ENCODE data around the gene PRTFDC1. TPM values are rescaled to one million over a fixed set of nuclear protein-coding genes. Genes with fewer than 3 reads are reported as not detected.
"Not testable (repeated sequence)": the region's sequence is repeated elsewhere in the genome, so short reads cannot be mapped to it uniquely, and the experiment has no call there.

PRTFDC1 gene
- total and polyA plus RNA-seq, 2 donors (not counting 3 experiments of a cell fraction or from before 2014, with no cell fraction given) = 22.0 to 27.0 TPM

- Histone ChIP-seq H3K79me2 (ENCODE audit: control insufficient read depth, insufficient read depth, low read length) (no peaks in the 10 kb centered on the region), H3K9me3 (replicated peaks; ENCODE audit: control insufficient read depth, insufficient read depth, low read length) (no peaks in the 10 kb centered on the region), H3K4me1 (ENCODE audit: control insufficient read depth, extremely low read depth, insufficient read depth, low read length) (peaks cover 12% of the 10 kb centered on the region), H3K36me3 (ENCODE audit: control insufficient read depth in 2 of 2, extremely low read depth in 1 of 2, insufficient read depth in 2 of 2, low read length in 2 of 2) (no peaks in the 10 kb centered on the region), H3K9me1 (replicated peaks; ENCODE audit: control insufficient read depth, extremely low read depth, insufficient read depth, low read length) (no peaks in the 10 kb centered on the region), H2AFZ (ENCODE audit: low read depth, low read length) (no peak overlapping the region), H3K9ac (replicated peaks; ENCODE audit: extremely low read depth, insufficient read depth, low read length) (no peak overlapping the region), H3K4me3 (replicated peaks in 1 of 3; ENCODE audit: insufficient read depth in 1 of 3, low read depth in 1 of 3, low read length in 3 of 3) (no peak overlapping the region), H4K20me1 (replicated peaks; ENCODE audit: control insufficient read depth, extremely low read depth, insufficient read depth, low read length) (no peaks in the 10 kb centered on the region), H3K4me2 (ENCODE audit: insufficient read depth, low read length) (no peak overlapping the region), H3K27ac (ENCODE audit: insufficient read depth, low read depth, low read length) (no peak overlapping the region), H3K27me3 (ENCODE audit: control insufficient read depth in 2 of 2, insufficient read depth in 2 of 2, low read length in 2 of 2) (no peaks in the 10 kb centered on the region)
- FAIRE-seq (no peak), DNase-seq (ENCODE audit: low read depth, low spot score) (no peak)
- ChIA-PET POLR2A (no interaction called here), CTCF (no interaction called here)
- TF ChIP-seq JUN (IDR thresholded peaks at IDR 0.05; ENCODE audit: borderline replicate concordance, insufficient read depth, insufficient read length, low read depth) (no peak), POLR2AphosphoS5 (IDR thresholded peaks at IDR 0.05; ENCODE audit: insufficient read depth, low read depth, low read length) (no peak), CTCF (IDR thresholded peaks at IDR 0.05; ENCODE audit: extremely low read depth in 1 of 2, insufficient read depth in 1 of 2, low read depth in 1 of 2, low read length in 2 of 2) (no peak), POLR2A (IDR thresholded peaks at IDR 0.05; ENCODE audit: low read depth, low read length) (no peak), GATA2 (IDR thresholded peaks at IDR 0.05; ENCODE audit: insufficient read depth, insufficient read length, low read depth, low read length) (no peak), MYC (IDR thresholded peaks at IDR 0.05; ENCODE audit: low read depth, low read length) (no peak), EZH2 (IDR thresholded peaks at IDR 0.05; ENCODE audit: borderline replicate concordance, low read depth, low read length, severe bottlenecking) (no peak), FOS (IDR thresholded peaks at IDR 0.05; ENCODE audit: borderline replicate concordance, insufficient read depth, low read length) (no peak), MAX (IDR thresholded peaks at IDR 0.05; ENCODE audit: insufficient read depth, insufficient read length) (no peak)
- intact Hi-C loops (cut with micrococcal nuclease) = no loop called here
- no TSS peak for BruUV-seq (replicated peaks)
- dilution Hi-C loops (cut with MboI; ENCODE audit: extremely low pct_ligation_motif_present, low sequenced_read_pairs) = no loop called here
These were observed 26.6 kb downstream of the PRTFDC1 start for GRCh38 chr10:24925799-24926198.

GRCh38 chr10:24924483-24924882, 27.9 kb downstream of the PRTFDC1 start:
- H3K9ac ChIP-seq (replicated peaks; ENCODE audit: extremely low read depth, insufficient read depth, low read length); CTCF ChIA-PET; BruUV-seq (replicated peaks); FAIRE-seq; DNase-seq (ENCODE audit: low read depth, low spot score); H3K9me1 ChIP-seq (replicated peaks; ENCODE audit: control insufficient read depth, extremely low read depth, insufficient read depth, low read length); intact Hi-C loops (cut with micrococcal nuclease); H2AFZ ChIP-seq (ENCODE audit: low read depth, low read length); H3K4me3 ChIP-seq (replicated peaks in 1 of 3; ENCODE audit: insufficient read depth in 1 of 3, low read depth in 1 of 3, low read length in 3 of 3); H3K27ac ChIP-seq (ENCODE audit: insufficient read depth, low read depth, low read length); H3K36me3 ChIP-seq (ENCODE audit: control insufficient read depth in 2 of 2, extremely low read depth in 1 of 2, insufficient read depth in 2 of 2, low read length in 2 of 2); dilution Hi-C loops (cut with MboI; ENCODE audit: extremely low pct_ligation_motif_present, low sequenced_read_pairs); POLR2A ChIA-PET; H3K9me3 ChIP-seq (replicated peaks; ENCODE audit: control insufficient read depth, insufficient read depth, low read length); H3K27me3 ChIP-seq (ENCODE audit: control insufficient read depth in 2 of 2, insufficient read depth in 2 of 2, low read length in 2 of 2); H4K20me1 ChIP-seq (replicated peaks; ENCODE audit: control insufficient read depth, extremely low read depth, insufficient read depth, low read length); H3K79me2 ChIP-seq (ENCODE audit: control insufficient read depth, insufficient read depth, low read length); H3K4me2 ChIP-seq (ENCODE audit: insufficient read depth, low read length): not testable (repeated sequence)
- peaks cover 14% of the 10 kb centered on the region for H3K4me1 ChIP-seq (ENCODE audit: control insufficient read depth, extremely low read depth, insufficient read depth, low read length)

- CTCF ChIA-PET = interaction anchor here (0.8 to 1.1 kb wide), 4 partner anchors 7 to 28 kb away, joined by 3 to 6 read pairs (median 4); no protein-coding TSS in a partner anchor
- H3K9me1 ChIP-seq (replicated peaks; ENCODE audit: control insufficient read depth, extremely low read depth, insufficient read depth, low read length); DNase-seq (ENCODE audit: low read depth, low spot score); H3K4me3 ChIP-seq (replicated peaks in 1 of 3; ENCODE audit: insufficient read depth in 1 of 3, low read depth in 1 of 3, low read length in 3 of 3); FAIRE-seq; H4K20me1 ChIP-seq (replicated peaks; ENCODE audit: control insufficient read depth, extremely low read depth, insufficient read depth, low read length); BruUV-seq (replicated peaks); H3K27me3 ChIP-seq (ENCODE audit: control insufficient read depth in 2 of 2, insufficient read depth in 2 of 2, low read length in 2 of 2); H3K4me2 ChIP-seq (ENCODE audit: insufficient read depth, low read length); intact Hi-C loops (cut with micrococcal nuclease); dilution Hi-C loops (cut with MboI; ENCODE audit: extremely low pct_ligation_motif_present, low sequenced_read_pairs); H3K9me3 ChIP-seq (replicated peaks; ENCODE audit: control insufficient read depth, insufficient read depth, low read length); H3K79me2 ChIP-seq (ENCODE audit: control insufficient read depth, insufficient read depth, low read length); H3K36me3 ChIP-seq (ENCODE audit: control insufficient read depth in 2 of 2, extremely low read depth in 1 of 2, insufficient read depth in 2 of 2, low read length in 2 of 2); H3K27ac ChIP-seq (ENCODE audit: insufficient read depth, low read depth, low read length); H3K9ac ChIP-seq (replicated peaks; ENCODE audit: extremely low read depth, insufficient read depth, low read length); H2AFZ ChIP-seq (ENCODE audit: low read depth, low read length): not testable (repeated sequence)
- POLR2A ChIA-PET = interaction anchor here (0.7 kb wide), 1 partner anchor 64 kb away, joined by 6 read pairs; no protein-coding TSS in a partner anchor
- H3K4me1 ChIP-seq (ENCODE audit: control insufficient read depth, extremely low read depth, insufficient read depth, low read length) = peaks cover 14% of the 10 kb centered on the region
These were observed 30.1 kb downstream of the PRTFDC1 start for GRCh38 chr10:24922222-24922868.

All from endothelial cell of umbilical vein (primary cell).